ENCODE data around the gene COBLL1.

COBLL1 gene

DNA sequence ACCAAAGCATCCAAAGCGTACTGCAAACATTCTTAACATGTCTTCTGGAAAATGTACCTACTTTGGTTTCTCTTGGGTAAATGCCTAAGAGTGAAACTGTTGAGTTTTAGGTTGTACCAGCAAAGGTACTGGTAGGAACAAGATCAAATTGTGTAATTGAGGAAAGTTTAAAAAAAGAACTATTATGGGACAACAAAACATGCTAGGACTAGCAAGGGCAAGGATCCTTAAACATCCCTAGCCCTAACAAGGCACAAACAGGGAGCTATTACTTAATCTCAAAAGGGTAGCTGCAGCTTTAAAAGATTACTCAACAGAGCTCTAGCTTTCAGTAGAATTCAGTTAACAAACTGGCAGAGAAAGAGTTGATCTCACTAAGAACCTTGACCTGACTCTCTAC, 164.4 kb downstream of the COBLL1 start:
- DNase-seq (ENCODE audit: low read depth): no peak

GRCh38 chr2:164675687-164676086, 165.9 kb downstream of the COBLL1 start:
- DNase-seq (ENCODE audit: low read depth): no peak

DNA sequence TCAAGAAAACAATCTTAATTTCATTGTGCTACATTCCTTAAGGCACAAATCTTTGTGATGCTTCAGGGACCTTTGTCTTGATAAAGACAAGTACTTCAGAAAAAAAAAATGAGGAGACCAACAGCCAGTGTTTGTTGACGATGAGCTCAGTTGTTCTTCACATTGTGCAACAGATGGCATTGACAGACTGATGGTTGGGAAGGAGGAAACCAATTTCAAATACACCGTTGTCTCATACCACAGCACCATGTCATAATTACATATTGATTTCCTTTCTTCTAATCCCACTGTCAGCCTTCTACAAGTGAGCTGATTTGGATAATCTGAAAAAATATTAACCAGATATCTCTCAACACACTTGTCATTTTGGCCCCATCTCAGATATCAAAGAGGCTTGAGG, 166.6 kb downstream of the COBLL1 start:
- no peak for DNase-seq (ENCODE audit: low read depth)

- no peak for DNase-seq (ENCODE audit: low read depth)
Measured at GRCh38 chr2:164671664-164672396, 169.8 kb downstream of the COBLL1 start.

GRCh38 chr2:164669291-164669690, 172.3 kb downstream of the COBLL1 start:
- no peak for DNase-seq (ENCODE audit: low read depth)

GRCh38 chr2:164667566-164667965, 174.1 kb downstream of the COBLL1 start:
- DNase-seq (ENCODE audit: low read depth): no peak

DNA sequence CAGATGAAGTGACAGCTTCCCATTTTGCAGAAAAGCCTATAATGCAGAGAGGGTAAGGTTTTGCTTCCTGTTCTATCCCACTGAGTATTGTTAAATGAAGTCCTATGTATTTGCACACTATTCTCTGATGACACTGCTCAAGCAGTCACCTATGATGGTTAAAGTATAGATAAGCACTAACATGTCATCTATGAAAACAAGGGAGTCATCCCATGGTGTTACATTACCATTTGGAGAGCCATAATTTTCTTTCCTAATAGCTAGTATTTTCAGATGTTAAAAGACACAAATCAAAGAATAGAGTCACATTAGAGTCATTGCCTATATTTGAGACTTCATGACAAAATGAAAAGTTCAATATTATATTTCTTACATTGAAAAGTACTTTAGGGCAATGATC, 177.6 kb downstream of the COBLL1 start:
- no peak for DNase-seq (ENCODE audit: low read depth)

- DNase-seq (ENCODE audit: low read depth): no peak
Measured at GRCh38 chr2:164662868-164663631, 178.6 kb downstream of the COBLL1 start.

DNA sequence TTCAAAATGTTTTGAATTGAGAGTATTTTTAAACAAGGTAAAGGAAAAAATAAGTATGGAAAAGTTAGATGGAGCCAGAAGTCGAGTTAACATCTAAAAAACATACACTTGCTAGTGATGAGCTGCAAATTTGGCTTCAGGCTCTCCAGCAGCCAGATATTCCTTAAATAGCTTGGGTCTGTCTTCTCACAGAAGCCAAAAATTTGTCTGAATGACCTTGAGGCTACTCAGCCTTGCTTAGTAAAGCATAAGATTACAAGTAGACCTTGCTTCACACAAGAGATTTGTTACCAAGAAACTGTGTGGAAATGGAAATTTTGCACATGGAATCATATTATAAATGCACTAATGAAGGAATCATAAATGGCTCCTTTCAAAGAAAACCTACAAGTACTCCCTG, 179.6 kb downstream of the COBLL1 start:
- DNase-seq (ENCODE audit: low read depth): no peak

GRCh38 chr2:164661349-164661748, 180.3 kb downstream of the COBLL1 start:
- DNase-seq (ENCODE audit: low read depth): no peak

DNA sequence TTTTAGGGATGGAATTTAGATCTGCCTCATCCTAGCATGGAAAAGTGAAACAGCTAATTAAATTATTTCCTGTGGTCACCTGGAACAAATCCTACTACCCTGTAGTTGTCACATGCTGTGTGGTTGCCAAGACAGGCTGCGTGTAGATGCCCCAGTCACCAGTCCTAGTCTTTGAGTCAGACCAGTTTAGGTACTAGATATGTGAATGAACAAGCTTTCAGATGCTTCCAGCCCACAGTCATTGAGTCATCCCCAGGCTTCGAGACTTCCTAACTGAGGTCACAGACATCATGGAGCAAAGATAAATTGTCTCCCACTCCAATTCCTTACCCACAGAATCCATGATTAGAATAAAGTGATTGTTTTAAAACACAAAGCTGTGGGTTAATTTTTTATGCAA, 184.5 kb downstream of the COBLL1 start:
- DNase-seq (ENCODE audit: low read depth): no peak

GRCh38 chr2:164655750-164656149, 185.9 kb downstream of the COBLL1 start:
- DNase-seq (ENCODE audit: low read depth): no peak

DNA sequence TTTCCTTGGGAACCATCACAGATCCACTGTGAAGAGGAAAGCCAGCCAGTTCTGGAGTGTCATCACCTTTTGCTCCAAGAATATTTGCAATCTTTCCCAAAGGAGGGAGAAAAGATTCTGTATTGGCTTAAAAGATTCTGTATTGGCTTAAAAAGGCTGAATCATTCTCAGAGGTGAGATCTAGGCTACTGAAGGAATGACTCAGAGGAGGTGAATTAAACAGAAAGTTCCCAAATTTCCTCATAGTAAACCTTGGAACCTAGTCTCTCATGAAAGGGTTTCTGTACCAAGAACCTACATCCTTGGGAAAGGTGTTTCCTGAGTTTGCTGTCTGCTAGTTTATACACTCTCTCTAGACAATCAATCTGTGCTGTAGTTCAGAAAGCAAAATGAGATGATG, 186.3 kb downstream of the COBLL1 start:
- no peak for DNase-seq (ENCODE audit: low read depth)

- no peak for DNase-seq (ENCODE audit: low read depth)
Measured at GRCh38 chr2:164651361-164651760, 190.3 kb downstream of the COBLL1 start.

GRCh38 chr2:164644036-164644700, 197.5 kb downstream of the COBLL1 start:
- no peak for DNase-seq (ENCODE audit: low read depth)

DNA sequence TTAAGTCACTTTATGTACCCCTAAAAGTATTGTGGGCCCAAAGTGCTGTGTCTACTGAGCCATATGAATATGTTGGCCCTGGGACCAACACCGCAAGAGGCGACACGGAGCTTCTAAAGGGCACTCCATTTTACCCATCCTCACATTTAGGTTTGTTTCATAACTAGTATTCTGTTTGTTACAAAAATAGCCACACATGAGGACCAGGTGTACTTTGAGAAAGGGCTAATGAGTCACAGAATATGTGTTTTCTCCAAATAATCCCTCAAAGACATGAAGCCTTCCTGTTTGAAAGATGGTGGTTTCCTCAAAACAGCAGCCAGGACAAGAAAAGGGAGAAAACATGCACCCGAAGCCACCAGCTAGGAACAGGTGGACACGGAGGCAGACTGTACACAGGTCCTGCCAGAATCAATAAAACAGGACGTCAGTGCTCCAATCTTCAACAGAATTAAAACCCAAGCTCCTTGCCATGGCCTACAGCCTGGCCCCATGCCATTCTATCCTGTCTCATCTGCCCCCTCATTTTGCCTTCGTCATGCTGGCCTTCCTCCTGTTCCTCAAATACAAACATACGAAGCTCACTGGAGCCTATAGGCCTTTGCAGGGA, 198.6 kb downstream of the COBLL1 start:
- DNase-seq (ENCODE audit: low read depth): no peak

DNA sequence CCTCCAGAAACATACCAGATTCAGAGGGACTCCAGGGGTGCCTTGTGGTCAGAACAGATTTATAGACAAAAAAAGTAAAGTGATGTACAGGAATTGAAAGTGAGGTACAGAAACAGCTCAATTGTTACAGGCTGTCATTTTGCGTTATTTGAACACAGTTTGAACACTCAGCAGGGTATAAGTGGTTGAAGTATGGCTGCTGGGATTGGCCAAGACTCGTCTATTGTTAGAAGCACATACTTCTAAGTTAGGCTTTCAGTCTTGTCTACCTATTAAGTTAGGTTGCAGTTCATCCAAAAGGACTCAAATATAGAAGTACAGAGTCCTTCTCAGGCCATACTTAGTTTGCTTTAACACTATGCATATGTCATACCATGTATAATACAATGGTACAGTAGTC, 199.4 kb downstream of the COBLL1 start:
- no peak for DNase-seq (ENCODE audit: low read depth)

All from activated T-helper 1 cell treated with Interleukin-2 at 50 U/mL for 16 hours (primary cell).